HepG2 (cell line): ENCODE measurements around the gene LRRC8E. TPM values are rescaled to one million over a fixed set of nuclear protein-coding genes. Genes with fewer than 3 reads are reported as not detected.
A peak's percentile ranks its signal among the peaks of the same experiment; 100 is the strongest.

Experiments
- CEBPG ChIP-seq: IDR thresholded peaks from 2 replicates; pipeline ENCODE4 v1.6.1; 2016
- CREB1 ChIP-seq, 2 experiments: fragments of 450-650 bp in 1 of 2; IDR thresholded peaks; 2 replicates each; pipeline ENCODE4 v1.6.1; 2016 to 2017; ENCODE audit warnings: control low read depth in 1 of 2, mild to moderate bottlenecking in 1 of 2, missing compliant biosample characterization in 1 of 2, missing genetic modification characterization in 1 of 2
- FOXA1 ChIP-seq, 2 experiments: fragments of 450-650 bp in 1 of 2; sonication (generic) in 1 of 2; formaldehyde crosslinking in 1 of 2; IDR thresholded peaks; 2 replicates each; pipeline versions ENCODE4 v1.4.0 to v1.6.1; 2016 to 2020; ENCODE audit warnings: missing genetic modification reagents in 1 of 2
- FOXA3 ChIP-seq: IDR thresholded peaks from 2 replicates; pipeline ENCODE4 v1.6.1; 2016; ENCODE audit warnings: missing genetic modification reagents, missing compliant biosample characterization
- GFI1 ChIP-seq: sonication (generic); formaldehyde crosslinking; IDR thresholded peaks from 2 replicates; pipeline ENCODE4 v1.5.0; 2020; ENCODE audit warnings: missing genetic modification reagents, mild to moderate bottlenecking, borderline replicate concordance
- GZF1 ChIP-seq: sonication (generic); formaldehyde crosslinking; IDR thresholded peaks from 2 replicates; pipeline ENCODE4 v1.5.1; 2020; ENCODE audit warnings: mild to moderate bottlenecking, missing genetic modification reagents
- HDAC6 ChIP-seq: fragments of 200-600 bp; sonication (generic); IDR thresholded peaks from 2 replicates; pipeline ENCODE4 v1.7.0; 2017; ENCODE audit warnings: mild to moderate bottlenecking, antibody characterized with exemption, low read length, low read depth
- KLF11 ChIP-seq: IDR thresholded peaks from 2 replicates; pipeline ENCODE4 v1.6.1; 2016; ENCODE audit warnings: missing compliant biosample characterization
- SMAD9 ChIP-seq: sonication (generic); formaldehyde crosslinking; IDR thresholded peaks from 2 replicates; pipeline ENCODE4 v1.5.1; 2020; ENCODE audit warnings: mild to moderate bottlenecking, missing genetic modification reagents
- SMARCC2 ChIP-seq: fragments of 450-650 bp; IDR thresholded peaks from 2 replicates; pipeline ENCODE4 v1.6.1; 2017; ENCODE audit warnings: antibody characterized with exemption, mild to moderate bottlenecking
- TARDBP ChIP-seq: sonication (generic); formaldehyde crosslinking; IDR thresholded peaks from 2 replicates; pipeline ENCODE4 v1.8.0; 2022; ENCODE audit warnings: mild to moderate bottlenecking, missing genetic modification reagents
- TCF7 ChIP-seq: sonication (generic); IDR thresholded peaks from 2 replicates; pipeline ENCODE4 v1.6.1; 2016; ENCODE audit warnings: antibody characterized with exemption, low read depth
- TOPORS ChIP-seq: sonication (generic); formaldehyde crosslinking; IDR thresholded peaks from 2 replicates; pipeline ENCODE4 v1.8.0; 2023; ENCODE audit warnings: mild to moderate bottlenecking, missing genetic modification reagents
- ZNF343 ChIP-seq: sonication (generic); formaldehyde crosslinking; IDR thresholded peaks from 2 replicates; pipeline ENCODE4 v1.4.0; 2020; ENCODE audit warnings: mild to moderate bottlenecking, missing genetic modification reagents
- ZNF558 ChIP-seq: sonication (generic); formaldehyde crosslinking; IDR thresholded peaks from 2 replicates; pipeline ENCODE4 v1.9.0; 2022; ENCODE audit warnings: mild to moderate bottlenecking, missing genetic modification reagents, borderline replicate concordance
- ZNF563 ChIP-seq: sonication (generic); formaldehyde crosslinking; IDR thresholded peaks from 2 replicates; pipeline ENCODE4 v1.8.0; 2022; ENCODE audit warnings: mild to moderate bottlenecking, moderate library complexity, missing genetic modification reagents
- ZNF598 ChIP-seq: sonication (generic); formaldehyde crosslinking; IDR thresholded peaks from 2 replicates; pipeline ENCODE4 v1.5.1; 2020; ENCODE audit warnings: mild to moderate bottlenecking, missing genetic modification reagents, borderline replicate concordance
- ZNF703 ChIP-seq: sonication (generic); formaldehyde crosslinking; IDR thresholded peaks from 2 replicates; pipeline ENCODE4 v1.5.1; 2020; ENCODE audit warnings: missing genetic modification reagents, mild to moderate bottlenecking, moderate library complexity, borderline replicate concordance
- ZNF749 ChIP-seq: sonication (generic); formaldehyde crosslinking; IDR thresholded peaks from 2 replicates; pipeline ENCODE4 v1.8.0; 2022; ENCODE audit warnings: mild to moderate bottlenecking, missing genetic modification reagents, moderate library complexity, borderline replicate concordance
- ZNF773 ChIP-seq: sonication (generic); formaldehyde crosslinking; IDR thresholded peaks from 2 replicates; pipeline ENCODE4 v1.4.0; 2020; ENCODE audit warnings: missing genetic modification reagents, borderline replicate concordance
- polyA plus RNA-seq, 8 experiments: library from polyadenylated mRNA; depleted of rRNA in 3 of 8; stranded (reverse) in 7 of 8; unstranded in 1 of 8; fragments of >200 nt; fragmentation: Illumina TruSeq in 4 of 8; extraction: Trizol in 4 of 8; gene quantifications; 2 replicates each; pipeline versions ENCODE4 v1.2.1 to v1.2.3, GENCODE V29; 2011 to 2016; ENCODE audit warnings: low read depth in 4 of 8, missing spikeins in 1 of 8, mixed read lengths in 1 of 8; ENCODE audit not compliant: insufficient read depth in 1 of 8
- total RNA-seq, 5 experiments: library from RNA; depleted of rRNA; stranded (reverse); fragments of >200 nt; fragmentation: Illumina TruSeq; extraction: Trizol; gene quantifications; 2 replicates each; pipeline ENCODE4 v1.2.3, GENCODE V29; 2016; ENCODE audit warnings: low read depth in 1 of 5
- TF ChIP-seq, protein P1 (sequence below): sonication (generic); formaldehyde crosslinking; IDR thresholded peaks from 2 replicates; pipeline ENCODE4 v1.5.0; 2020; ENCODE audit warnings: missing genetic modification reagents
- TF ChIP-seq, protein P2 (sequence below): sonication (generic); formaldehyde crosslinking; IDR thresholded peaks from 2 replicates; pipeline ENCODE4 v1.5.1; 2020; ENCODE audit warnings: missing genetic modification reagents, mild to moderate bottlenecking, borderline replicate concordance
- TF ChIP-seq, protein P3 (sequence below): sonication (generic); formaldehyde crosslinking; IDR thresholded peaks from 2 replicates; pipeline ENCODE4 v1.5.0; 2020; ENCODE audit warnings: missing genetic modification reagents
- TF ChIP-seq, protein P4 (sequence below): IDR thresholded peaks from 2 replicates; pipeline ENCODE4 v1.6.1; 2018; ENCODE audit warnings: missing genetic modification reagents, mild to moderate bottlenecking, missing compliant biosample characterization
- TF ChIP-seq, protein P5 (sequence below): sonication (generic); formaldehyde crosslinking; IDR thresholded peaks from 2 replicates; pipeline ENCODE4 v1.4.0; 2020; ENCODE audit warnings: mild to moderate bottlenecking, missing genetic modification reagents

The LRRC8E gene
- total and polyA plus RNA-seq, 2 of the 13 experiments (the other 11 are each of a cell fraction or from before 2014, with no cell fraction given): 8.0 to 10.3 TPM

DNA sequence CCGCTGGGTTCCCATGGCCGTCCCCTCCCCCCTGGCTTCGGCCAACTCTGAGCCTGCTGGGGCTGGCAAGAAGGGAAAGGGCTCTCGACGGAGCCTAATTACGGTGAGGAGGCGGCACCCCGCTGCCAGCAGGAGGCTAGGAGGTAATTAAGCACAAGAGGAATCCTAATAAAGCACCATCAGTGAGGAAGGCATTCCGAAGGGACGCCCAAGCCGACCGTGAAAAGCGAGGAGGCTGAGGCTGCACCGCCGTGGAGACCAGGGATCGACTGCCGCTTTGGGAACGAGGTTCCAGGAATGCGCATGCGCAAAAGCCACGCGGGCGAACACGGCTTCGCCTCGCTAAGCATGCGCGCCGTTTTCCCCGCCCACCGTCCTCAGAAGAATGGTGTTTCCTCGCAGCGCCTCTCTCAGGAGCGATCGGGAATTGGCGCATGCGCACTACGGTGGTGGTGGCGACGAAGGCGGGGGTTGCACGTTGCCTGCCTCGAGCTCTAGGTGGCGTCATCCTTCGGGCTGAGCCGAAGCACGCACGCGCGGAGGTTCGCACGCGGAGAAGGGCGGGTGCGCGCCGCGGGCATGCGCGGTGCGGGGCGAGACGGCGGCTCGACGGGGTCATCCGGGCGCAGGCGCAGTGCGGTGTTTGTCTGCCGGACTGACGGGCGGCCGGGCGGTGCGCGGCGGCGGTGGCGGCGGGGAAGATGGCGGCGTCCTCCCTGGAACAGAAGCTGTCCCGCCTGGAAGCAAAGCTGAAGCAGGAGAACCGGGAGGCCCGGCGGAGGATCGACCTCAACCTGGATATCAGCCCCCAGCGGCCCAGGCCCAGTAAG is 15.1 kb downstream of the LRRC8E start, which contains the start of gene MAP2K7 (continued):
- TF ChIP-seq, protein P1, sequence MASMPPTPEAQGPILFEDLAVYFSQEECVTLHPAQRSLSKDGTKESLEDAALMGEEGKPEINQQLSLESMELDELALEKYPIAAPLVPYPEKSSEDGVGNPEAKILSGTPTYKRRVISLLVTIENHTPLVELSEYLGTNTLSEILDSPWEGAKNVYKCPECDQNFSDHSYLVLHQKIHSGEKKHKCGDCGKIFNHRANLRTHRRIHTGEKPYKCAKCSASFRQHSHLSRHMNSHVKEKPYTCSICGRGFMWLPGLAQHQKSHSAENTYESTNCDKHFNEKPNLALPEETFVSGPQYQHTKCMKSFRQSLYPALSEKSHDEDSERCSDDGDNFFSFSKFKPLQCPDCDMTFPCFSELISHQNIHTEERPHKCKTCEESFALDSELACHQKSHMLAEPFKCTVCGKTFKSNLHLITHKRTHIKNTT (CRISPR knock-in tag): no peak
- TF ChIP-seq, protein P2, sequence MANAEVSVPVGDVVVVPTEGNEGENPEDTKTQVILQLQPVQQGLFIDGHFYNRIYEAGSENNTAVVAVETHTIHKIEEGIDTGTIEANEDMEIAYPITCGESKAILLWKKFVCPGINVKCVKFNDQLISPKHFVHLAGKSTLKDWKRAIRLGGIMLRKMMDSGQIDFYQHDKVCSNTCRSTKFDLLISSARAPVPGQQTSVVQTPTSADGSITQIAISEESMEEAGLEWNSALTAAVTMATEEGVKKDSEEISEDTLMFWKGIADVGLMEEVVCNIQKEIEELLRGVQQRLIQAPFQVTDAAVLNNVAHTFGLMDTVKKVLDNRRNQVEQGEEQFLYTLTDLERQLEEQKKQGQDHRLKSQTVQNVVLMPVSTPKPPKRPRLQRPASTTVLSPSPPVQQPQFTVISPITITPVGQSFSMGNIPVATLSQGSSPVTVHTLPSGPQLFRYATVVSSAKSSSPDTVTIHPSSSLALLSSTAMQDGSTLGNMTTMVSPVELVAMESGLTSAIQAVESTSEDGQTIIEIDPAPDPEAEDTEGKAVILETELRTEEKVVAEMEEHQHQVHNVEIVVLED (CRISPR knock-in tag): peak; percentile 72
- TF ChIP-seq ZNF563 (CRISPR knock-in tag): no peak; the same call in 1 of the 2 replicates
- TF ChIP-seq SMARCC2: no peak
- TF ChIP-seq FOXA1 (IDR thresholded peaks at IDR 0.05): no peak
- TF ChIP-seq FOXA1 (CRISPR knock-in tag; IDR thresholded peaks at IDR 0.05): 0 out of 2 replicates have a peak, but pooled peaks have one; percentile 31
- no peak; the same call in 1 of the 2 replicates for TF ChIP-seq GZF1 (CRISPR knock-in tag)
- TF ChIP-seq HDAC6: no peak
- TF ChIP-seq TCF7: no peak
- peak; percentile 70; the same call in 1 of the 2 replicates for TF ChIP-seq FOXA3 (CRISPR knock-in tag)
- no peak for TF ChIP-seq KLF11 (CRISPR knock-in tag)
- TF ChIP-seq CEBPG (CRISPR knock-in tag): peak; percentile 78
- peak; percentile 69 for TF ChIP-seq GFI1 (CRISPR knock-in tag)
- TF ChIP-seq, protein P3, sequence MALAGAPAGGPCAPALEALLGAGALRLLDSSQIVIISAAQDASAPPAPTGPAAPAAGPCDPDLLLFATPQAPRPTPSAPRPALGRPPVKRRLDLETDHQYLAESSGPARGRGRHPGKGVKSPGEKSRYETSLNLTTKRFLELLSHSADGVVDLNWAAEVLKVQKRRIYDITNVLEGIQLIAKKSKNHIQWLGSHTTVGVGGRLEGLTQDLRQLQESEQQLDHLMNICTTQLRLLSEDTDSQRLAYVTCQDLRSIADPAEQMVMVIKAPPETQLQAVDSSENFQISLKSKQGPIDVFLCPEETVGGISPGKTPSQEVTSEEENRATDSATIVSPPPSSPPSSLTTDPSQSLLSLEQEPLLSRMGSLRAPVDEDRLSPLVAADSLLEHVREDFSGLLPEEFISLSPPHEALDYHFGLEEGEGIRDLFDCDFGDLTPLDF (CRISPR knock-in tag): no peak
- TF ChIP-seq ZNF749 (CRISPR knock-in tag): peak; percentile 82
- TF ChIP-seq ZNF598 (CRISPR knock-in tag): peak; percentile 95; the same call in 1 of the 2 replicates
- TF ChIP-seq, protein P4, sequence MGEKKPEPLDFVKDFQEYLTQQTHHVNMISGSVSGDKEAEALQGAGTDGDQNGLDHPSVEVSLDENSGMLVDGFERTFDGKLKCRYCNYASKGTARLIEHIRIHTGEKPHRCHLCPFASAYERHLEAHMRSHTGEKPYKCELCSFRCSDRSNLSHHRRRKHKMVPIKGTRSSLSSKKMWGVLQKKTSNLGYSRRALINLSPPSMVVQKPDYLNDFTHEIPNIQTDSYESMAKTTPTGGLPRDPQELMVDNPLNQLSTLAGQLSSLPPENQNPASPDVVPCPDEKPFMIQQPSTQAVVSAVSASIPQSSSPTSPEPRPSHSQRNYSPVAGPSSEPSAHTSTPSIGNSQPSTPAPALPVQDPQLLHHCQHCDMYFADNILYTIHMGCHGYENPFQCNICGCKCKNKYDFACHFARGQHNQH: peak; percentile 97
- peak; percentile 60; the same call in 1 of the 2 replicates for TF ChIP-seq ZNF773 (CRISPR knock-in tag)
- TF ChIP-seq TARDBP (CRISPR knock-in tag): no peak
- no peak for TF ChIP-seq ZNF703 (CRISPR knock-in tag)
- TF ChIP-seq TOPORS (CRISPR knock-in tag): no peak
- peak; percentile 76 for TF ChIP-seq CREB1 (IDR thresholded peaks at IDR 0.05)
- TF ChIP-seq CREB1 (CRISPR knock-in tag; IDR thresholded peaks at IDR 0.05): no peak
- TF ChIP-seq ZNF558 (CRISPR knock-in tag): no peak; the same call in 1 of the 2 replicates
- TF ChIP-seq ZNF343 (CRISPR knock-in tag): no peak
- TF ChIP-seq, protein P5, sequence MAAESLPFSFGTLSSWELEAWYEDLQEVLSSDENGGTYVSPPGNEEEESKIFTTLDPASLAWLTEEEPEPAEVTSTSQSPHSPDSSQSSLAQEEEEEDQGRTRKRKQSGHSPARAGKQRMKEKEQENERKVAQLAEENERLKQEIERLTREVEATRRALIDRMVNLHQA (CRISPR knock-in tag): no peak
- peak; percentile 49 for TF ChIP-seq SMAD9 (CRISPR knock-in tag)
